ENCODE data around the gene FLT1. TPM values are rescaled to one million over a fixed set of nuclear protein-coding genes. Genes with fewer than 3 reads are reported as not detected.

FLT1 gene
- polyA plus RNA-seq, 12 donors: 14.2 to 25.9 (median 16.6) TPM; not detected in 1

GRCh38 chr13:28434926-28435325 is 60.0 kb downstream of the FLT1 start:
- DNase-seq: no peak

DNA sequence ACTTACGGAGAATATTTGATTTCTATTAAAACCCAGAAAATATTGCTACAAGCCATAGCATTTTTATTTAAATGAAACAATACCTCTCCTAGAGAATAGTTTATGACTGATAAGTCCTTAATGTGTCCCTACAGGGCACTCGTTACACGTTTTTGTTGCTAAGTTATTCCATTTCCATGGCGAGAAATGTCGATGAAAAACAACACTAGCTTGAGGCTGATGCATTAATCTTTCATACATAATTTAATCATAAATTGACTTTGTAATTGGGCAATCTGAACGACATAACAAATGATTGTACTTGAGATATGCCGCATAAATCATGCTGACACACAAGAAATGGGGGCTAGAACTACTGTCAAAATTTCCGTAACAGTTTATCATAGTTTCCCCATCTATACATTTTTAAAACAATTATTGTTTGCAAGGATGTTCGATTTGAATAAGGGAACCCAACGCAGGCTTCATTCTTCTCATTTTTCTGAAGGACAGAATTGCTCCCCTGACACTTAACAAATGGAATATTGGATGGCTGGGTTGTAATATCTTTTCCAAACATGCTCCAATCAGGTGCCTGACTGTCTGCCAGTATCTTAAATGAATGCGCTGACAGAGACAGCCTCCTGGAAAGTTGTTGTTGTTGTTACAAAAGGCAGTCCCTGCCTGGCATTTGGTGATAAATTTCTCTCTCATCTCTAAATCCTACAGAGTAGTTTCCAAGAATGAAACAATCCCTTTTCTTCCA is 61.9 kb downstream of the FLT1 start:
- peak; percentile 64 for DNase-seq

DNA sequence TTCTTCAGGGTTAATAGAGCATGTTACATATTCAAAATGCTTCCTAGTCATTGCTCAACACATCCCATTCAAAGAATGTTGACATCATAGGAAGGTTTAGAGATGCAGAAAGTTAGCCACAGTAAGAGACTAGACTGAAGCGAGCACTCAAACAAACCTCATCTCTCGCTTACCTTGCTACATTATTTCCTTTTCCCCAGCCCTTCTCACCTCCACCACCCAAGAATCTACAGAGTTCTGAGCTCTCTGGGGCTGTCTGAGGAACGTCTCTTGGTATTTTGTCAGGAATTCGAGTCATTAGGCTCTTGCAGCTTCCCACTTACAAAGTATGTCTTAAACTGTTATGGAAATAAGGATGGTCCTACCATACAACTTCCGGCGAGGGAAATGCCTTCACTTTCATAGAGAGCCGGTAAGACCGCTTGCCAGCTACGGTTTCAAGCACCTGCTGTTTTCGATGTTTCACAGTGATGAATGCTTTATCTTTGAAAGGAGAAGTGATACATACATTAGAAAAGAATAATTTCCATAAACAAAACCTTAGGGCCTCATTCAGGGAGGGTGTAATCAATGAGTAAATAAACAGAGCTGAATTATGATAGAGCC is 65.1 kb downstream of the FLT1 start:
- DNase-seq: no peak

DNA sequence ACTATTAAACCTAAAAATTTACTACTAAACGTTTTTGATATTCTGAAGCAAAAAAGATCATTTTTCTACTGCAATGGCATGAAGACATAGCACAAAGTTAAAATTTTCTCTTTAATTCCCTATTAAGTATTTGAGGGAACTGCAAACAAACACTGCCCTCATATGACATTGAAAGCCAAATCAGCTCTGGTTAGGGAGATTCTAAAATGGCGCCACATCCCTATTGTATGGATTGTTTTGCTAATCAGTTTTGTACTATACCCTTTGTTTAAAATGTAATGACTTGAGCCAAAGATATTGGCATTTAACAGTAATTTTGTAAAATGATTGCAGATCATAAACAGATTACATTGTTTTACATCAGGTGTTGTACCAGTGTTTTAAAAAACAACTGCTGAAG is 65.8 kb downstream of the FLT1 start:
- no peak for DNase-seq

DNA sequence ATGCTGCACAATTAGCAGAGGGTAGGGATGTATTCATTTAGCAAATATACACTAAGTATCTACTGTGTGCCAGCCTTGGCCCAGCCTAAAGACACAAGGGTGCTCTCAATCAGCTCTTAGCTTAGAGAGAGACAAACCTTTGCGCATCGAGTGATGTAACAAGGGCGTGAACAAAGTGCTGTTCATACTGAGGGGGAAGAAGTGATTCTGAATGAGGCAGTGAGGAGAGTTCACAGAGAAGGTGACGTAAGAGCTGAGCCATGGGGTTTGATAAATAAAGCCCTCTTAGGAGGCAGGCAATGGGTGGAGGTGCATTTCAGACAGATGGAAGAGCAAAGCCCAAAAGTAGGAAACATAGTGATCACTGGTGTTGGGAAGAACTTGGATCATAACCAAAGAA is 68.5 kb downstream of the FLT1 start:
- DNase-seq: no peak

GRCh38 chr13:28425793-28426192 is 69.1 kb downstream of the FLT1 start:
- DNase-seq: no peak

DNA sequence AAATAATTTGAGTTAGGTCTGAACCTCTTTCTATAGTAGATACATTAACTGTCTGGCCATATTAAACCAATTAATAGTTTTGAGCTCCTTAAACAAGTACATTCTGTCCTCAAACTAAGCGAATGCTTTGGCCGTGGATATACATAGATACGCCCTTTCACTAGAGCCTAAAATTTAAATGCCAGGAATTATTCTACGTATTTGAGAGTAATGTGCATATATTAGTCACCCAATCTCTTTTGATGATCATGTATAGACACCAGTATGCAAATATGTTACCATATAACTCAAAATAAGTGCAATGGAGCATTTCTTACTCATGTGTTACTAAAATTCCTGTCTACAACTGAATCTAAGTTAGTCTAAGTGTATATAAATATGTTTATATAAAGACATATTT is 70.4 kb downstream of the FLT1 start:
- no peak for DNase-seq

DNA sequence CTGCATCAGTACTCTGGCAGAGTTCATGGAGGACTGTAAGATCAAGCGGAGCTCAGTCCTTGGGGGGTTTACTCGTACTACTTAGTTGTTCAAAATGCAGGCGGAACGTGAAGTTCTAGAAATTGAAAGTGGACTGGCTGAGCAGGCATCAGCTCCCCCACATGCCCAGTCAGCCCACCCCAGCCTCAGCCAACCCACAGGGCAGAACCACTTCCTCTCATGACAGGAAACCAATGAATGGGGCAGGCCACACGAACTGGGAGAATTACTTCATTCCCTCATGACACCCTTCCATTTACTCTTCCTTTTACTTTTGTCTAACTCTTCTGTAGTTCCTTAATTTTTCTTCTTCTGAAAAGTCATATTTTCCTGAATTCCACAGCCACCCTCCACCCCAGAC is 71.9 kb downstream of the FLT1 start:
- no peak for DNase-seq

- no peak for DNase-seq
Observed at GRCh38 chr13:28421676-28422410, 73.1 kb downstream of the FLT1 start.

DNA sequence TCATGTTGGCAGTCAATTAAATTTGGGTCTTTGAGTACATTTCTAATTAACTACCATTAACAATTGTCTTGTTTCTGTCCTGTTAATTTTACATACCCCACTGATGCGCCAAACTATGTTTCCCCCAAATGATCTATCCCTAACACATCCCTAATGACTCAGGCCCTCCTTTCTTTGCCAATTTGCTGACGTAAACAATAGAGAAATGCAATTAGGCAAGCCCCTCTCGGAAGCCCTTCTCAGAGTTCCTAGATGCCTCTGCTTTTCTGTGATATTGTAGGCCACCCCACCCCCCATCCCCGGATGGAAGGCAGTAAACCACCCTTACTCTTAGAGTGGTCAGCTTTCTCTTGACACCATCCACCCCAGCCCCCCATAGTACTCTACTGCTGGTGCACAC is 74.2 kb downstream of the FLT1 start:
- no peak for DNase-seq

GRCh38 chr13:28415994-28416421 is 78.9 kb downstream of the FLT1 start:
- DNase-seq: no peak

GRCh38 chr13:28413999-28414398 is 80.9 kb downstream of the FLT1 start:
- no peak for DNase-seq

GRCh38 chr13:28412981-28413380 is 81.9 kb downstream of the FLT1 start:
- DNase-seq: no peak

- no peak for DNase-seq
Observed at GRCh38 chr13:28411831-28412353, 83.0 kb downstream of the FLT1 start.

GRCh38 chr13:28410096-28410495 is 84.8 kb downstream of the FLT1 start:
- no peak for DNase-seq

- DNase-seq: no peak
Observed at GRCh38 chr13:28409648-28410047, 85.3 kb downstream of the FLT1 start.

GRCh38 chr13:28408863-28409262 is 86.1 kb downstream of the FLT1 start:
- no peak for DNase-seq

- no peak for DNase-seq
Observed at GRCh38 chr13:28408235-28408848, 86.6 kb downstream of the FLT1 start.

- no peak for DNase-seq
Observed at GRCh38 chr13:28406733-28407266, 88.1 kb downstream of the FLT1 start.

GRCh38 chr13:28402057-28402381 is 92.9 kb downstream of the FLT1 start:
- no peak for DNase-seq

GRCh38 chr13:28401303-28402056 is 93.4 kb downstream of the FLT1 start:
- no peak for DNase-seq

Data from muscle of arm (tissue), 12 donors.